Skeletal muscle tissue (tissue), 4 donors: Measurements from ENCODE around the gene SLC16A7. TPM values are rescaled to one million over a fixed set of nuclear protein-coding genes. Genes with fewer than 3 reads are reported as not detected.

Experiments
- H3K27ac ChIP-seq: one replicate; pipeline ENCODE4 v1.7.0; 2013; ENCODE audit warnings: mild to moderate bottlenecking, low read depth, low read length, inconsistent platforms
- H3K27me3 ChIP-seq, 3 donors: one replicate each; pipeline ENCODE4 v1.7.0; 2013; ENCODE audit warnings: low read length in 3 of 3; ENCODE audit not compliant: control insufficient read depth in 3 of 3, insufficient read depth in 3 of 3
- H3K36me3 ChIP-seq, 3 donors: one replicate each; pipeline ENCODE4 v1.7.0; 2013; ENCODE audit warnings: low read length in 3 of 3; ENCODE audit not compliant: control insufficient read depth in 3 of 3, insufficient read depth in 3 of 3
- H3K4me1 ChIP-seq, 3 donors: one replicate each; pipeline ENCODE4 v1.7.0; 2013; ENCODE audit warnings: low read length in 3 of 3, mild to moderate bottlenecking in 3 of 3; ENCODE audit not compliant: control insufficient read depth in 3 of 3, insufficient read depth in 3 of 3
- H3K4me3 ChIP-seq, 3 donors: one replicate each; pipeline ENCODE4 v1.7.0; 2013; ENCODE audit warnings: low read length in 3 of 3
- H3K9ac ChIP-seq, 3 donors: one replicate each; pipeline ENCODE4 v1.7.0; 2013; ENCODE audit warnings: low read length in 3 of 3, mild to moderate bottlenecking in 3 of 3, moderate library complexity in 2 of 3, low read depth in 1 of 3
- H3K9me3 ChIP-seq, 3 donors: one replicate each; pipeline ENCODE4 v1.7.0; 2013; ENCODE audit warnings: low read length in 3 of 3; ENCODE audit not compliant: control insufficient read depth in 3 of 3
- total RNA-seq: library from RNA; depleted of rRNA; stranded (reverse); fragments of >200 nt; gene quantifications from one replicate; pipeline ENCODE4 v1.2.3, GENCODE V29; 2014
- donor health status: Osteomylitis.

SLC16A7 gene
- total RNA-seq, 1 donor from 2014 or later, result 9.4 TPM

DNA sequence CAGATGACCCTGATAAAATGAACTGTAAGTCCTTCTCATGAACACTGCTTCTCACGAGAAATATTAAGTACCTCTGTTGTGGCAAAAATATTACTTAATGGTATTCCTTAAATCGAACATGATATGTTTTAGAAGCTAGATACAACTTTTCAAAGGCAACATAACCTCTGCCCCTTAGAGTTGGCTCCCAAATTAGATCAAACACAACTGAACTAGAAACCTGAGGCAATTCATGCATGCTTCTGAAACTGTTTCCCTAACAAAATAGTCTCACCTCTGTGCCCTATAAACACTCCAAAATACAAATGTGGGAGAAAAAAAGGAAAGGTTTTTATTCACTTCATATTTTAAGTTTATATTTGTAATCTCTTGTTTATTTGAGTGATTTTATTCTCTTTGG lies 121.6 kb downstream of the SLC16A7 start:
- H3K36me3 ChIP-seq, result no peaks in the 10 kb centered on the region
- no peak overlapping the region for H3K4me3 ChIP-seq
- no peaks in the 10 kb centered on the region for H3K27me3 ChIP-seq
- no peak overlapping the region for H3K9ac ChIP-seq
- no peaks in the 10 kb centered on the region for H3K4me1 ChIP-seq
- H3K27ac ChIP-seq, result no peak overlapping the region
- H3K9me3 ChIP-seq, result no peaks in the 10 kb centered on the region

DNA sequence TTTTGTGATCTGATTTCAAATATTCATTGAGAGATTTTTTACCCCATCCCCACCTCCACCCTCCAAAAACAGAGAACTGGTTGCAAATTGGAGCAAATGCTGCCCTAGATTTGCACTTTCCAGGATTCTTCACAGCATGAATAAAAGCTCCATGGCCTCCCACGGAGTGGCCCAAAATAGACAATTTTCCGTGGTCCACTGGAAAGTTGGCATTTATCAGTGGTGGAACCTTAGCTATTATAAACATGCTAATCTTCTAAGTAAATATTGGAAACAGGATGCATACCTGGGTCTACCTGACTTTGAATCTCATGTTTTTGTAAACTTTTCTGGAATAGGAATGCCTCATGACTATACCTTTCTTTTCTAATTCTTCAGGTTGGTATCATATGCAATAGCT lies 123.9 kb downstream of the SLC16A7 start:
- no peak overlapping the region for H3K4me3 ChIP-seq
- H3K4me1 ChIP-seq, result no peaks in the 10 kb centered on the region
- no peaks in the 10 kb centered on the region for H3K9me3 ChIP-seq
- no peaks in the 10 kb centered on the region for H3K27me3 ChIP-seq
- no peak overlapping the region for H3K27ac ChIP-seq
- no peak overlapping the region for H3K9ac ChIP-seq
- no peaks in the 10 kb centered on the region for H3K36me3 ChIP-seq

DNA sequence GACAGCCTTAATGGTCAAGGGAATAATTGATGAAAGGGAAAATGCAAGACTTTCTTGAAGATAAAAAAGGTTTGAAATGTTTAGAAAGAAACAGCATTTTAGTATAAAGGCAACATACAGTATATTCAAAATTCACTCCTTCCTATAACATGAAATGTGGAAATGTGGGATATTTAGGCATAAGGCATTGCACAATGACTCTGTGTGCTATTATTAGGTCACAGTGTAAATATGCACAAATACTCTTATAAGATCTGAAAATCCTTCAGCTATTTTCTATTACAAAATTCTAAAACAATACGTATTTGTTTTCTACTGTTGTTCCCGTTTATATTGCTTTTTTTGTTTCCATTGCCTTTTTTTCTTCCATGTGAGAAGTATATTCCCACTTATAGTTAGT lies 127.7 kb downstream of the SLC16A7 start:
- no peak overlapping the region for H3K27ac ChIP-seq
- H3K9ac ChIP-seq, result no peak overlapping the region
- H3K9me3 ChIP-seq, result no peaks in the 10 kb centered on the region
- no peaks in the 10 kb centered on the region for H3K36me3 ChIP-seq
- H3K4me1 ChIP-seq, result no peaks in the 10 kb centered on the region
- H3K4me3 ChIP-seq, result no peak overlapping the region
- no peaks in the 10 kb centered on the region for H3K27me3 ChIP-seq

DNA sequence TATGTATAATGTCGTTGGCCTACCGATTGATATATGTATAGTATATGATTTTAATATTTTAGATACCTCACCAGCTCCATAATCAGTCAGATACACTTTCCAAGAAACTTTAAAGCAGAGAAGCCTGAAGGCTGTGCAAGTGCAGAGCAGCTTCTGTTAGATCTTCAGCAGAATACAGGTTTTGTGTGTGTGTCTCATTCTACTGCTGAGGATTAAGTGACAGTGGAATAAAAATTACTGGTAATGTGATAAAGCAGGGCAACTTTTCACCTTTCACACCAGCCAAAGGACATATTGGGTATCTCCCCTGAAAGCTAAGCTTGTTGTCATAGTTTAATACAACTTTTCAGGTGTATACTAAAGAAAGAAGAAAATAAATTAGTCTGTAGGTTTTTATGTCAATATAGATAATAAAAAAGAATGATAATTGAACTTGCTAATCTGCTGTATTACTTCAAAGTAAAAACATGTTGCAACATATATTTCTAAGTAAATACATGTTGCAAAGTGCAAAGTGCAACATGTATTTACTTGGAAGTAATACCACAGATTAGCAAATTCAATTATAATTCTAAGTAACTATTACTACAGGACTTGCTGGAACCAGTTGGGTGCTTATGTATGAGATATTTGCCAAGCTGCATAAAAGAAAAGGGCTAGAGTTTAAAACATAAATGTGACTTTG lies 128.3 kb downstream of the SLC16A7 start:
- Histone ChIP-seq H3K36me3 (no peaks in the 10 kb centered on the region), H3K4me1 (no peaks in the 10 kb centered on the region), H3K4me3 (no peak overlapping the region)

DNA sequence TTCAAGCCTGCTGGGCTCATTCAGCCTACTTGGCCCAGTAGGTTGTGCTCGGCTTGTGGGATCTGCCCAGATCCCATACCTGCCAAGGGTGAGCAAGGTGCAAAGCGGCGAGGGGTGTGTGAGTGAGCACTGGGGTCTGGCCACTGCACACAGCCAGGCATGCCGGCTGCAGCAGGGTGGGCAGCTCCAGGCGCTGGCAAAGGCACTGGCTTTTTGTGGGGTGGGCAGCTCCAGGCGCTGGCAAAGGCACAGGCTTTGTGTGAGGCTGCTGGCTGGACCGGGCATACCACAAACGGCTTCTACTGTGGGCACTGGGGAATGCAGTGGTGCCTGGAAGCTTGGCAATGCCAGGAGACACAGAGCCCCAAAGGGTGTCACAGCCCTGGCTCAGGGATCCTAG lies 137.4 kb downstream of the SLC16A7 start:
- Histone ChIP-seq H3K9me3 (no peaks in the 10 kb centered on the region), H3K27me3 (no peaks in the 10 kb centered on the region), H3K9ac (no peak overlapping the region), H3K36me3 (no peaks in the 10 kb centered on the region), H3K4me3 (no peak overlapping the region), H3K4me1 (no peaks in the 10 kb centered on the region), H3K27ac (no peak overlapping the region)

More for the DNA sequence above, 128.3 kb downstream of the SLC16A7 start:
- Histone ChIP-seq H3K27me3 (no peaks in the 10 kb centered on the region), H3K9ac (peak overlapping the region in 1 of 3 donors; percentile 11), H3K9me3 (no peaks in the 10 kb centered on the region), H3K27ac (no peak overlapping the region)

DNA sequence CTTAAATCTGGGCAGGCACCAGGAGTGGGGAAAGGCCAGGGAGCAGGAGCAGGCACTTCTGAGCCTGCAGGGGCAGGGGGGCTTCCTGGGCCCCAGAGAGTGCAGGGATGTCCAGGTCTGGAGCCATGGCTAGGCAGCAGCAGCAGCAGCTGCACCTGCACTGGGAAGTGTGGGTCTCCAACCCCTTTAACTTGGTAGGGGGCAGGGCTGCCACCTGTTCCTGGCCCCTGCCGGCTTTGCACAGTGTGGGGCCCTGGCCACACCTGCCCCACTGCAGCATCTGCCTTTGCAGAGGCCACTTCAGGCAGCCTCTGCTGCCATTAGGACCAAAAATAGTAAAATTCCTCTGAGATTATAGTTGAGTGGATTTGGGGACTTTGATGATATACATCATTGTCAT lies 138.5 kb downstream of the SLC16A7 start:
- Histone ChIP-seq H3K9ac (no peak overlapping the region), H3K4me3 (no peak overlapping the region), H3K27ac (no peak overlapping the region), H3K36me3 (no peaks in the 10 kb centered on the region), H3K27me3 (no peaks in the 10 kb centered on the region), H3K9me3 (no peaks in the 10 kb centered on the region), H3K4me1 (no peaks in the 10 kb centered on the region)

DNA sequence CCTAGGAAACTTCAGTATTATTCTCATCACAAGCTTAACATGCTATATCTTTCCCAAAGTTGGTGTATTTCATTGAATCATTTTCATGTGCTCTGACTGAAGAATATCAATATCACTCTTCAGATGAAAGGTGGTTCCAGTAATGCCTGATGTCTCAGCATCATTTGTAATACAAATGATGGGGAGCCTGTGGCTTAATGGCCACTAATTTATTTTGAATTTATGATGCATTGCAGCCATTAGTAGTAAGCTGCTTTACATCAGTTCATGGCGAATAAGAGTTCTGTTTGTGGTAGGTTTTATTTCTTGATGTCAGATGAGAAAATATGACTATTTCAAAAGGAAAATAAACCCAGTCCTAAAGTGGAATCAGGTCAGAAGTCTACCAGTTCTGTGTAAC lies 139.4 kb downstream of the SLC16A7 start:
- Histone ChIP-seq H3K9me3 (no peaks in the 10 kb centered on the region), H3K27ac (no peak overlapping the region), H3K4me1 (no peaks in the 10 kb centered on the region), H3K36me3 (no peaks in the 10 kb centered on the region), H3K9ac (no peak overlapping the region), H3K4me3 (no peak overlapping the region), H3K27me3 (no peaks in the 10 kb centered on the region)

DNA sequence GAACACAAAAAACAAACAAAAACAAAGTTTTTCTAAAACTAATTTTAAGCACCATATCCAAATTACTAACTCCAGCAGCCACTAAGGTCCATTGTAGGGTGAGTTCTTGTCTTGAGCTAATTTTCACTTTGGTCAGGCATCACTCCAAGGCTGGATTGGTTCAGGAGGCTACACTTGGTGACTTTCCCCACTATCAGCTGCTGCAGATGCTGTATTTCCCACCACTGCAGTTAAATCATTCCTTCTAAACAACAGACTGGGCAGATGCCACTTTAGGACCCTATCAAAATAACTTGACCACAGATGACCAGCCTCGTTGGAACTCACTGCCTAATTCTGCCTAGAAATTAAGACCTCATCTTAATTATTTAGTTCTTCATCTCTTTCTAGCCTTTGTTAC lies 140.5 kb downstream of the SLC16A7 start:
- H3K36me3 ChIP-seq, result no peaks in the 10 kb centered on the region
- no peaks in the 10 kb centered on the region for H3K27me3 ChIP-seq
- no peaks in the 10 kb centered on the region for H3K9me3 ChIP-seq
- H3K9ac ChIP-seq, result no peak overlapping the region
- no peaks in the 10 kb centered on the region for H3K4me1 ChIP-seq
- H3K27ac ChIP-seq, result no peak overlapping the region
- no peak overlapping the region for H3K4me3 ChIP-seq

DNA sequence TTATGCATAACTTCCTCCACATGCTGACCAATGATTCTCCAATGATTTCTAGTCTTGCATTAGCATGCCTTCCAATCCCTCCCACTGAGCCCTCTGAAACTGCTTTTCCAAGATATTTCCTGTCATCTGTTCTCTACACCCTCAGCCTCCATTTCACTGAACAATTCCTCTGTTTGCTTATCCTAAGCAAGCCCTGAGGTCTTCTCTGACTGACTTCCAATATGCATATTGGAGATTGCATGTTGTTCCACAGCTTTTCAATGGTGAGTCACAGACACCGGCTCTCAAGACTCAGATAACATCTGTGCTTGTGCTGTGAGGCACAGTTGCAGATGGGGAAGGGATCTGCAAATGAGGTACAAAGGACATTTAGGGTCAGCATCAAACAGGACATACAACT lies 141.0 kb downstream of the SLC16A7 start:
- Histone ChIP-seq H3K4me1 (no peaks in the 10 kb centered on the region), H3K27me3 (no peaks in the 10 kb centered on the region), H3K27ac (no peak overlapping the region)

DNA sequence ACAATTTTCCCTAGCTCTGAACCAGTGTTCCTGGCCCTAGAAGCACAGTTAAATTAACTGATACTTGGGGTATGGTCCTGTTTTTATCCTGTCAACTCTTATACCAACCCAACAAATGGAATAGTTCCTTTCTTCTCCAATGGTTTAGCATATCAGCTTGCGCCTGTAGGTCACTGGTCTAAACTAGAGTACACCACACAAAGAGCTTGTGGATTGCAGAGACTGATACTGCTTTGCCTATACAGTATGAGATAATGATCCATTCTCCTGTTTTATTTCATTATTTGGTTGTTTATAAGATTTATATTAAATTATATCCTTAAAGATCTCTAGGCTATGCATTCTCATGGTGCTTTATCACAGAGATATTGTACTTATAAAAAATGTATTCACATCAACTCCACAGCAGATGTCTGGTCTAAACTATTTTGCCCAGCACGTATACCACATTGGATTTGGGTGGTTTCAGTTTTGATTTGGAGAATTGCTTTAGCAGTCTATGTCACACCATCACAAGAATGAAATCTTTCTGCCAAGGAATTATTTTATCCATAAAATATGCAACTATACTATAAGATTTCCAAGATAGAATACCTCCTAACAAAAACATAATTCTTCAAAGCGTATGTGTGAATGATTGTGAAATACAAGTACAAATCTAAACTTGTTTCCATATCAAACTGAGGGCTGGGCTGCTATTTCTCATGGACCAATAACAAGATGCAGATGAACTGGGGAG lies 142.1 kb downstream of the SLC16A7 start:
- Histone ChIP-seq H3K27ac (no peak overlapping the region), H3K27me3 (no peaks in the 10 kb centered on the region), H3K9me3 (no peaks in the 10 kb centered on the region), H3K4me1 (no peaks in the 10 kb centered on the region), H3K4me3 (peak overlapping the region in 1 of 3 donors; percentile 10), H3K9ac (no peak overlapping the region), H3K36me3 (no peaks in the 10 kb centered on the region)

More for the DNA sequence above, 141.0 kb downstream of the SLC16A7 start:
- no peaks in the 10 kb centered on the region for H3K9me3 ChIP-seq
- no peak overlapping the region for H3K4me3 ChIP-seq
- H3K36me3 ChIP-seq, result no peaks in the 10 kb centered on the region
- no peak overlapping the region for H3K9ac ChIP-seq
